Kidney (tissue), 14 donors: ENCODE data around the gene SNF8. TPM values are rescaled to one million over a fixed set of nuclear protein-coding genes. Genes with fewer than 3 reads are reported as not detected.

Experiments
- DNase-seq, 5 donors: peaks; one replicate each; pipeline ENCODE4 v3.0.0-alpha.2; 2013 to 2020
- FAIRE-seq: peaks from 2 replicates; lab custom pipeline; 2012; peaks lifted over from hg19 to GRCh38; lab: Jason Lieb, UNC
- H3K27ac ChIP-seq, 2 donors: one replicate each; pipeline ENCODE4 v1.7.0; 2013; ENCODE audit warnings: low read depth in 2 of 2, low read length in 2 of 2, inconsistent platforms in 1 of 2
- H3K27me3 ChIP-seq: one replicate; pipeline ENCODE4 v1.7.1; 2013; ENCODE audit warnings: low read length, inconsistent platforms; ENCODE audit not compliant: control insufficient read depth, insufficient read depth
- H3K36me3 ChIP-seq, 3 donors: one replicate each; pipeline versions ENCODE4 v1.7.0 to v1.7.1; 2013; ENCODE audit warnings: low read length in 3 of 3, control low read depth in 1 of 3, inconsistent platforms in 1 of 3; ENCODE audit not compliant: insufficient read depth in 3 of 3, control insufficient read depth in 2 of 3
- H3K4me1 ChIP-seq, 3 donors: one replicate each; pipeline versions ENCODE4 v1.7.0 to v1.7.1; 2013; ENCODE audit warnings: low read length in 3 of 3, inconsistent platforms in 1 of 3, low read depth in 1 of 3; ENCODE audit not compliant: control insufficient read depth in 2 of 3, insufficient read depth in 2 of 3
- H3K4me3 ChIP-seq, 3 donors: one replicate each; pipeline versions ENCODE4 v1.7.0 to v1.8.1; 2013; ENCODE audit warnings: low read length in 3 of 3, control low read depth in 1 of 3, inconsistent platforms in 1 of 3
- H3K9ac ChIP-seq, 3 donors: one replicate each; pipeline versions ENCODE4 v1.7.0 to v1.7.1; 2013; ENCODE audit warnings: low read length in 3 of 3, control low read depth in 1 of 3, inconsistent platforms in 1 of 3
- H3K9me3 ChIP-seq, 3 donors: one replicate each; pipeline versions ENCODE4 v1.7.0 to v1.7.1; 2013; ENCODE audit warnings: low read length in 3 of 3, control low read depth in 1 of 3, inconsistent platforms in 1 of 3; ENCODE audit not compliant: control insufficient read depth in 2 of 3, insufficient read depth in 1 of 3
- CTCF ChIP-seq: IDR thresholded peaks from 3 replicates; pipeline ENCODE4 v1.5.1; 2012; ENCODE audit warnings: mild to moderate bottlenecking, moderate library complexity, borderline replicate concordance; ENCODE audit not compliant: insufficient read depth; ENCODE audit errors: extremely low read depth
- intact Hi-C: fragments of 100-400 bp; cut with DNase I; formaldehyde crosslinking; loops from one replicate; pipeline ENCODE4 v1.11.1; 2022
- polyA plus RNA-seq: library from polyadenylated mRNA; stranded (reverse); fragments of 350-450 nt; fragmentation: Illumina TruSeq; extraction: RNeasy Lipid Tissue Mini Kit (QIAGEN cat#74804); gene quantifications from one replicate; pipeline ENCODE4 v1.2.3, GENCODE V29; 2014; ENCODE audit warnings: low read depth, low replicate concordance; ENCODE audit not compliant: insufficient read depth
- total RNA-seq: library from RNA; stranded (reverse); fragmentation: NEBNext Ultra II Directional; extraction: Animal tissue kit (Norgen Biotek cat#: 25700); gene quantifications from one replicate; pipeline ENCODE4 v1.2.1, GENCODE V29; 2021
- donor health status: control.
- donor health status: control.
- donor health status: control.
- donor health status: control.
- donor health status: control.
- donor health status: DM: yes; HTN: yes; CAD: no.
- donor health status: Normal renal cell carcinoma (clear cell type).

The SNF8 gene
- total and polyA plus RNA-seq, 2 donors from 2014 or later, result 110 to 203 TPM

DNA sequence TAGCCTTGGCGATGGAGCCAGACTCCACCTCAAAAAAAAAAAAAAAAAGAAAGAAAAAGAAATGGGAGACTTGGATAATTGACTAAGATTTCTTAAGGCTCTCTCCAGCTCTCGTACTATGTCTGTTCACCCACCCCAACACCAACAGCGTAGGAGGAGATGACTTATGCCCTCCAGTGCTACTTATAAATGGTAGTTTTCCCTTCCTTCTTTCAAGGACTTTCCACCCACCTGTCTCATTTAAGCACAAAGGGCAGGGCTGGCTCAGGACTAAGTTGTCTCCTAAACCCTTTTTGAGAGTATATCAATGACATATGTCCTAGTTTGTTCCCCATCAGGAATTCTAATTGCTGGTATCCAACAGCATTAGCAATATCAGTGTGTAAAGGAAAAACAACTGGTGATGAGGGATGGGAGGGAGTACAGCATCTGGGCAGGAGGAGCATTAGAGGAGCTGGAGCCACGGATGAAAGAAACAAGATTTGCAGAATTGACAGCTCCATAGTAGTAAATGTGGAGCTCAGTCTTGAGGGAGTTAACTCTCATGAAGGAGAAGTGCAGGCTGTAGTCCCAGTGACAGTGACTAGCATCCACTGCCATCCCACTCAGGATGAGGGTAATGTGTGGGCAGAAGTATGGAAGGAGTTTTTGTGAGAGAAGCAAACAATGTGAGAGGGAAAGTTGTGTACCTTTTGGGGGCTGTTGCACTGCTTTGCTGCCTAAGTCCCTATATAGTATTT lies 19.2 kb downstream of the SNF8 start:
- intact Hi-C loops, result no loop called here
- H3K9me3 ChIP-seq, result no peaks in the 10 kb centered on the region
- H3K27ac ChIP-seq, result no peak overlapping the region
- H3K9ac ChIP-seq, result no peak overlapping the region
- peaks cover 20 to 64% (median 45%) of the 10 kb centered on the region in 3 donors for H3K36me3 ChIP-seq
- no peaks in the 10 kb centered on the region for H3K27me3 ChIP-seq
- DNase-seq (no peak), FAIRE-seq (no peak)
- H3K4me3 ChIP-seq, result no peak overlapping the region
- no peaks in the 10 kb centered on the region for H3K4me1 ChIP-seq
- TF ChIP-seq CTCF, result no peak

DNA sequence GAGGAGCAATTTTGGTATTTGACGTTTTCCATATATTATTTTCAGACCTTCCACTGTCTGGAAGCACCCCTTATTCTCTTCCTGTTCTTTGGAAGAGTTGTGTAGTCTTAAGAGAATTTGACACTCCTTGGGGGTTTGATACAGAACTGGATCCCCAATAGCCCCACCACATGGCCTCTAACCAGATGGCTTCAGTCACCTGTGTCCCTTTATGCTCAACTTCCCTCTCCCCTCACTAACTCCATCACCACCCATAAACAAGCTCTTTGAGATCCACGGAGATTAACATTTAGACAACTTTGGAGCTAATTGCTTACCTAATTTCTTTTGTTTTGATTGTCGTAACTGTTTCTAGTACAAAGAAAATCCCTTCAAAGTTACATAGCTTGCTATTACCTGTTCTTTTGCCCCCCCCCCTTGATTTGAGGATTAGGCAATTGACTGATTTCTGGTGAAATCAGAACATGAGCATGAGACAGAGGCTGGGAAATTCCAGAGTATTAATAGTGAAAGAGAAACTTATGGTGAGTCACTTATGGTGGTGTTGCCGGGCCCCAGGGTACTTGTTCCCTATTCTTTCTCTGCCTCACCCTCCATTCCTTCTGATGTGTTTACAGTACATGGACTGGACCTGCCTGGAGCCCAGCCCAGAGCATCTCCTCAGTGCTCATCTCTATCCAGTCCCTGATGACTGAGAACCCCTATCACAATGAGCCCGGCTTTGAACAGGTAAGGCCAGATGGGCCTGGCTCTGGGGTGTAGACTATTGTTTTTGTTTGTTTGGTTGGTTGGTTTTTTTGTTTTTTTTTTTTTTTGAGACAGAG lies 29.0 kb downstream of the SNF8 start:
- Histone ChIP-seq H3K36me3 (peaks cover 6 to 34% (median 21%) of the 10 kb centered on the region in 3 donors), H3K27ac (peak overlapping the region in 1 of 2 donors; percentile 35), H3K9me3 (no peaks in the 10 kb centered on the region), H3K4me1 (peaks cover 0 to 12% (median 6%) of the 10 kb centered on the region in 3 donors), H3K4me3 (no peak overlapping the region), H3K27me3 (no peaks in the 10 kb centered on the region), H3K9ac (peak overlapping the region in 1 of 3 donors; percentile 26)
- FAIRE-seq (no peak), DNase-seq (no peak)
- intact Hi-C loops, result no loop called here
- no peak for TF ChIP-seq CTCF

DNA sequence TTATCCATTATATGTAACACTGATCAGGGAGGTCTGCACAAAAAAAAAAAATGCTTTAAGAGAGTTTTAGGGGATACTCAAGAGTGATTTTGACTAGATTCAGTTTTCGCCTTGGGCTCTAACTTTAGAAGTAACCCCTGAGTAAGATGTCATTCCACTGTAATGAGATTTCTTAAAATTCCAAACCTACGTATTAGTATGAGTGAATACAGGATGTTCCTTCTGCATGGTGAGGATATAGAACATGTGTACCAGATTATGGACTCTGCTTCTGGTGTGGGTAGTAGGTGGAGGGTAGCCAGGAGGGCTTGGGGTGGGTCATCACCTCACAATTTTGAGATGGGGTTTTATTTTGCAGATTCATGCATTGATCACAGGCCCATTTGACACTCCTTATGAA lies 32.2 kb downstream of the SNF8 start:
- TF ChIP-seq CTCF, result no peak
- DNase-seq (no peak), FAIRE-seq (no peak)
- Histone ChIP-seq H3K4me3 (no peak overlapping the region), H3K4me1 (peaks cover 0 to 27% (median 16%) of the 10 kb centered on the region in 3 donors), H3K9ac (no peak overlapping the region), H3K9me3 (no peaks in the 10 kb centered on the region), H3K27me3 (no peaks in the 10 kb centered on the region), H3K27ac (no peak overlapping the region), H3K36me3 (peaks cover 6 to 16% (median 11%) of the 10 kb centered on the region in 3 donors)
- intact Hi-C loops, result no loop called here
